SU-DHL-6 (cell line): ENCODE data around the gene MAST4.

Experiments
- CTCF ChIP-seq: fragments of 200-600 bp; sonication (generic); IDR thresholded peaks from one replicate; pipeline ENCODE4 v1.5.1; 2017; ENCODE audit warnings: antibody characterized with exemption, mild to moderate bottlenecking, low read length, moderate library complexity; ENCODE audit not compliant: insufficient read depth, poor library complexity, severe bottlenecking
- EZH2phosphoT487 ChIP-seq: fragments of 200-600 bp; sonication (generic), shearing (Covaris generic); conservative IDR thresholded peaks from 2 replicates; pipeline ENCODE4 v1.6.1; 2018; ENCODE audit warnings: mild to moderate bottlenecking, antibody characterized with exemption, low read length, moderate library complexity, mixed read lengths

- TF ChIP-seq CTCF (no peak), EZH2phosphoT487 (no peak)
These were observed 28.7 kb upstream of the MAST4 start for GRCh38 chr5:66567474-66567873.
